KMS-11 (cell line): ENCODE data around the gene EFNB2.

Experiments
- H2AFZ ChIP-seq: fragments of 200-600 bp; sonication (generic); 2 replicates; pipeline ENCODE4 v1.6.1; 2016; ENCODE audit warnings: antibody characterized with exemption, mixed run types, low read depth
- H3K27ac ChIP-seq: fragments of 200-600 bp; sonication (generic); 2 replicates; pipeline ENCODE4 v1.6.1; 2016; ENCODE audit warnings: mild to moderate bottlenecking, mixed run types
- H3K27me3 ChIP-seq: fragments of 200-600 bp; sonication (generic); 2 replicates; pipeline ENCODE4 v1.6.1; 2017; ENCODE audit warnings: mild to moderate bottlenecking, low read depth, mixed run types, moderate library complexity; ENCODE audit not compliant: insufficient read depth
- H3K36me3 ChIP-seq: fragments of 200-600 bp; sonication (generic); 2 replicates; pipeline ENCODE4 v1.6.1; 2017; ENCODE audit warnings: mild to moderate bottlenecking, mixed run types; ENCODE audit not compliant: insufficient read depth
- H3K4me1 ChIP-seq: fragments of 200-600 bp; sonication (generic); 2 replicates; pipeline ENCODE4 v1.6.1; 2016; ENCODE audit warnings: mild to moderate bottlenecking, low read depth, mixed run types; ENCODE audit not compliant: poor library complexity, severe bottlenecking
- H3K4me2 ChIP-seq: fragments of 200-600 bp; sonication (generic); 2 replicates; pipeline ENCODE4 v1.7.0; 2016; ENCODE audit warnings: mild to moderate bottlenecking, mixed run types
- H3K4me3 ChIP-seq: fragments of 200-600 bp; sonication (generic); IDR thresholded peaks from 2 replicates; pipeline ENCODE4 v1.6.1; 2017; ENCODE audit warnings: low read depth, low read length, mixed read lengths; ENCODE audit not compliant: insufficient read depth
- H3K79me2 ChIP-seq: fragments of 200-600 bp; sonication (generic); 2 replicates; pipeline ENCODE4 v1.6.1; 2016; ENCODE audit warnings: low read depth, mixed run types; ENCODE audit not compliant: insufficient read depth
- H3K9ac ChIP-seq: fragments of 200-600 bp; sonication (generic); 2 replicates; pipeline ENCODE4 v1.6.1; 2016; ENCODE audit warnings: mild to moderate bottlenecking, mixed run types
- H4K20me1 ChIP-seq: fragments of 200-600 bp; sonication (generic); 2 replicates; pipeline ENCODE4 v1.6.1; 2016; ENCODE audit warnings: mild to moderate bottlenecking, mixed run types; ENCODE audit not compliant: insufficient read depth
- TF ChIP-seq, protein P1 (sequence below): fragments of 200-600 bp; sonication (generic); conservative IDR thresholded peaks from 2 replicates; pipeline ENCODE4 v1.6.1; 2017; ENCODE audit warnings: low read depth, mild to moderate bottlenecking, antibody characterized with exemption, low read length, moderate library complexity, mixed read lengths

EFNB2 gene

DNA sequence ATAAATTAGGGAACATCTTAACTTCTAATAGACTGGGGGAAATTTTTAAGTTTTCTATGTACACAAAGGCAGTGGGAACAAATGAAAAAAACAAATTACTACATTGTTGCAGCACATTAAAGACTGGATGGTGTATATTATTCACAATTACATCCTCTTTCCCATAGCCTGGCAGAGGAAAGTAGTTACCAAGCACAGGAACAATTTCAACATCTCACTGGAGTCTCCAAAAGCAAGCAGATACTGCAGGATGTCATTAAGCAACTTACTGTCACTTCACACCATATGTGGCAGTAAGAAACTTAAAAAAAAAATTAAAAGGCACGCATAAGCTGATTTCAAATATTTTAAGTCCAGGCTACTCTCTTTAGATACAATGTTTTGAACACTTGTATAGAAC is 6.4 kb upstream of the EFNB2 start:
- Histone ChIP-seq H3K79me2 (no peaks in the 10 kb centered on the region), H3K4me1 (no peaks in the 10 kb centered on the region), H3K9ac (no peak overlapping the region), H3K27me3 (no peaks in the 10 kb centered on the region), H3K4me2 (no peak overlapping the region), H3K36me3 (0 out of 2 replicates have a peak, but pooled peaks cover 5% of the 10 kb centered on the region), H3K27ac (no peak overlapping the region), H4K20me1 (no peaks in the 10 kb centered on the region; the same call in 1 of the 2 replicates), H2AFZ (no peak overlapping the region), H3K4me3 (no peak overlapping the region)
- TF ChIP-seq, protein P1, sequence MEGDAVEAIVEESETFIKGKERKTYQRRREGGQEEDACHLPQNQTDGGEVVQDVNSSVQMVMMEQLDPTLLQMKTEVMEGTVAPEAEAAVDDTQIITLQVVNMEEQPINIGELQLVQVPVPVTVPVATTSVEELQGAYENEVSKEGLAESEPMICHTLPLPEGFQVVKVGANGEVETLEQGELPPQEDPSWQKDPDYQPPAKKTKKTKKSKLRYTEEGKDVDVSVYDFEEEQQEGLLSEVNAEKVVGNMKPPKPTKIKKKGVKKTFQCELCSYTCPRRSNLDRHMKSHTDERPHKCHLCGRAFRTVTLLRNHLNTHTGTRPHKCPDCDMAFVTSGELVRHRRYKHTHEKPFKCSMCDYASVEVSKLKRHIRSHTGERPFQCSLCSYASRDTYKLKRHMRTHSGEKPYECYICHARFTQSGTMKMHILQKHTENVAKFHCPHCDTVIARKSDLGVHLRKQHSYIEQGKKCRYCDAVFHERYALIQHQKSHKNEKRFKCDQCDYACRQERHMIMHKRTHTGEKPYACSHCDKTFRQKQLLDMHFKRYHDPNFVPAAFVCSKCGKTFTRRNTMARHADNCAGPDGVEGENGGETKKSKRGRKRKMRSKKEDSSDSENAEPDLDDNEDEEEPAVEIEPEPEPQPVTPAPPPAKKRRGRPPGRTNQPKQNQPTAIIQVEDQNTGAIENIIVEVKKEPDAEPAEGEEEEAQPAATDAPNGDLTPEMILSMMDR: no peak

DNA sequence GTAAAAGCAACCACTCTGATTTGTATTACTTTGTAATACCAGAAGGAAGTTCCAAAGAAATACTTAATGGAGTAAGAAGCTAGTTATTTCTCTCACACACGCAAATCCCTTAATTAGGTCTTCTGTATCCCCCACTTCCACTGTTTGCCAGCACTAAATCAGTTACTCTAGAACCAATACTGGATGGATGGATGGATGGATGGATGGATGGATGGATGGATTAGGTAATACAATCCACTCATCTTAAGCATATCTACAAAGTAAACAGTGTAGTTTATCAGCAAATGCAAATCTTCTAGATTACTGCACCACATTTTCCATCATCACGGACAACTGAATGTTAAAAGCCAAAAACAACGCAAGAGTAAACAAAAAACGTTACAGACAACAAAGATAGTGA is 5.2 kb upstream of the EFNB2 start:
- TF ChIP-seq, protein P1: no peak
- no peaks in the 10 kb centered on the region for H3K27me3 ChIP-seq

GRCh38 chr13:106537521-106537920 is 2.1 kb upstream of the EFNB2 start:
- Histone ChIP-seq H3K4me1 (no peaks in the 10 kb centered on the region), H4K20me1 (no peaks in the 10 kb centered on the region), H3K4me2 (no peak overlapping the region), H3K27me3 (no peaks in the 10 kb centered on the region), H3K79me2 (no peaks in the 10 kb centered on the region), H3K27ac (no peak overlapping the region), H3K4me3 (no peak overlapping the region), H2AFZ (no peak overlapping the region), H3K36me3 (no peaks in the 10 kb centered on the region), H3K9ac (no peak overlapping the region)
- TF ChIP-seq, protein P1: no peak

More for the DNA sequence above, 5.2 kb upstream of the EFNB2 start:
- Histone ChIP-seq H3K36me3 (0 out of 2 replicates have a peak, but pooled peaks cover 5% of the 10 kb centered on the region), H2AFZ (no peak overlapping the region), H3K4me3 (no peak overlapping the region), H3K4me1 (no peaks in the 10 kb centered on the region), H3K9ac (no peak overlapping the region), H4K20me1 (no peaks in the 10 kb centered on the region), H3K79me2 (no peaks in the 10 kb centered on the region), H3K4me2 (no peak overlapping the region), H3K27ac (no peak overlapping the region)

- Histone ChIP-seq H2AFZ (peak overlapping the region; percentile 82), H3K36me3 (no peaks in the 10 kb centered on the region), H3K4me1 (no peaks in the 10 kb centered on the region), H3K27me3 (no peaks in the 10 kb centered on the region), H3K4me2 (0 out of 2 replicates have a peak overlapping the region, but pooled peaks have one; percentile 36), H3K9ac (peak overlapping the region; percentile 46; the same call in 1 of the 2 replicates), H3K4me3 (no peak overlapping the region), H3K27ac (peak overlapping the region; percentile 44; the same call in 1 of the 2 replicates), H4K20me1 (no peaks in the 10 kb centered on the region), H3K79me2 (no peaks in the 10 kb centered on the region)
- TF ChIP-seq, protein P1: peak; percentile 76
These were observed 977 bp upstream of the EFNB2 start for GRCh38 chr13:106536244-106537034.
